ENCODE data around the gene TBX19.
A peak's percentile ranks its signal among the peaks of the same experiment; 100 is the strongest.

Gene TBX19

DNA sequence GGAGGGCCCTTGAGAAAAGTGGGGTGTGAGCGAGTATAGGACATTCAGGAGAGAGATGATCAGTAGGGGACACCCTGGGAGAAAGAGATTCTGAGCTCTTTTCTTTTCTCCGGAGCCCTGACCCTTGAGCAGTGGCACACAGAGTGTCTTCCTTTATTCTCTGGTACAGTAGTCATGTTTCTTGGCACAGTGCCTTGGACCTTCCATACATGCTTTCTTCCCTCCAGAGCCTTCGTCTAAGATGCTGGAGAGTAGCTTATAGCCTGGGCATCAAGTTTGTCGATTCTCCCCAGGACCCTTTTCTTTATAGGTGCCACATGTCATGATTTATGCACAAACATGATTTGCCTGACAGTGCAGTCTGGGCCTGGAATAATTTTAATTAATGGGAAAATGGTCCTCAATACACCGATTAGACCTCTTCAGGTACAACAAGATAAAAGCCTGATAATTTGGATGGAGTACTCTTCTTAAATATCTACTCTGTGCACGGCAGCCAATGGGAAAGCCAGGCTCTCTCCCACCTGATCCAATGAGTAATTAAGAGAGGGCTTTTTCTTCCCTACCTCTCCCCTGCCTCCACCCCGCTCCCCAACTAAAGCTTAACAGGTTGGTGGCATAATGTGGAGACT lies at the start of gene TBX19:
TBX19 (plus strand) TSS at position 582 of the 632 bp plus-strand sequence. CDS start 214 bp downstream, outside the sequence.
- no peak for DNase-seq

GRCh38 chr1:168234846-168235547 lies 45.7 kb upstream of the TBX19 start:
- DNase-seq: peak in 1 of 2 experiments; percentile 14

GRCh38 chr1:168235548-168235885 lies 45.2 kb upstream of the TBX19 start:
- DNase-seq: no peak

GRCh38 chr1:168235937-168236336 lies 44.7 kb upstream of the TBX19 start:
- no peak for DNase-seq

DNA sequence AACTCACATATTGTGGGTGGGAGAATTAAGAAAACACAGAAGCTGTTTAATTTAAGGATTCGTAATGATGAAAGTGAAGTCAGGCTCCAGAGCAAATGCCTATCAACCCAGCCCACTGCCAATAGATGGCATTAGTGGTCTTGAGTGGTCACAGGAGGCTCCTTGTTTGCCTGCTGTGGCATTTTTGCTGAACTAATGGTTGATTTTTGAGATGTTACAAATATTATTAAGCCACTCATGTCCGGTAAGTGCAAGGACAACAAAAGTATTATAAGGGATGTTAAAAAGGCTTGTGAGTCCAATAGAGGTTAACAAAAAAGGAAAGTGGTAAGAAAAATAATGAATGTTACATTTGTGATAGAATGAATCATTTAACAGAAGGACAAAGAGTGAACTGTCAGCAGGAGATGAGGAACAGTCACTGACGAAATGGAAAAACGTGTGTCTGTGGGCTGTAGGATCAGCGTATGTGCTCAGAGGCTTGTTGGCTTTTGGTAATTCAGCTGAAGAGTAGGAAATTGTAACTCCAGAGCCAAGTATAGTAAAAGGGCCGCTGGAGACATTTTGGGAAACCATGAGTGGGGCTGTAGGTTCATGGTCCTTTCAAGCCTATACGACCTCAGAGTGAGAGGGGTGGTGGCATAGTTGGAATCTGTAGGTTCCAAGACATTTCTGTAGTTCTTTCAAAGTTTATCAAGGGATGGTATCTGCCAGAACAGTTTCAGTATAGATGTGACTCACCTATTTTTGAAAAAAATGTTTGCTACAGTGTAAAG lies 43.7 kb upstream of the TBX19 start:
- no peak for DNase-seq

GRCh38 chr1:168243198-168243597 lies 37.5 kb upstream of the TBX19 start:
- no peak for DNase-seq

DNA sequence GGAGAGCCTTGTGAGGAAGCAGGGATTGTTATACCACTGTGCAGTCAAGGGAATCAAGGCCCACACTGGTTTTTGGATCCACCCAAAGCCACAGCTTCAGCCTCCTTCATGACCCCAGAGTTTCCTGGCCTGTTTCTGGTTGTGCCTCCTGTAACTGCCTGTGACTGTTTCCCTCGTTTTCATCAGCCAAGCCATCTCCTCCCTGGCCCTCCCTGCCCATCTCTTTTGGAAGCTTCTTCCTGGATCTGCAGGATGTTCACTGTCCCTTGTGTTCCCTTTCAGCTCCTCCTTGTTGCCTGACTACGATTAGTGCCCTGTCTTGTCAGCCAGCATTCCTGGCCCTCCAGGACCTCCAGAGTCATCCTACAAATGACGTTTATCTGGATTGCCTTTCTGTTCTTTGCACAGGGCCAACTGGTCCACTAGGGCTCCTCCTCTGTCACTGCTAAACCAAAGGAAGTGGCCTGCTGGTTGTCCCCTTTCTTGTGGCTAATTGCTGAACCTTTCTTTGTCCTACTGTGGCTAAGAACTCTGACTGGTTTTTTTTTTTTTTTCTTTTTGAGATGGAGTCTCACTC lies 37.0 kb upstream of the TBX19 start:
- no peak for DNase-seq

GRCh38 chr1:168245042-168245441 lies 35.6 kb upstream of the TBX19 start:
- no peak for DNase-seq

GRCh38 chr1:168246506-168246905 lies 34.2 kb upstream of the TBX19 start:
- no peak for DNase-seq

DNA sequence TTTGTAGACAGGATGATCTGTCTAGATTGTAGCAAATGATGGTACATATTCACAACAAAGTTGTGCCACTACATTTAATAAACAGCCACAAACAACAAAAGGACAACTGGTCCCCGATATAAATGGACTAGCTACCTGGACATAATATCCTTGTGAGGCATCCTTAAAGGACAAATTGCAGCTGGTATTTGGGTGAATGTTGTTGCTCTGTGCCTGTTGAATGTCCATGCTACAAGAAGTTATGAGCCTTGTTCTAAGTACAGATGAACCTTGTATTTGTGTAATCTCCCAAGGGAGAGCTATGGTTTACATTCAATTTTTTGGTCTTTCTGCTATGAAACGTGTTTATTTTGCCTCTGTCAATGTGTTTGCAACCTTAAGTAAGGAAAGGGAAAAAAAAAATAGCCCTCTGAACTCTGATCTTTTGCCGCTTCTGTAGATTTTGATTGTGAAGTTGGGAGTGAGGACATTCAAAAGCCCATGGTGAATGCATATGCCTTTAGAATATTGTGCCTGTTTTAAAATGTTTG lies 28.4 kb upstream of the TBX19 start:
- no peak for DNase-seq

- DNase-seq: no peak
Observed at GRCh38 chr1:168256164-168256563, 24.5 kb upstream of the TBX19 start.

DNA sequence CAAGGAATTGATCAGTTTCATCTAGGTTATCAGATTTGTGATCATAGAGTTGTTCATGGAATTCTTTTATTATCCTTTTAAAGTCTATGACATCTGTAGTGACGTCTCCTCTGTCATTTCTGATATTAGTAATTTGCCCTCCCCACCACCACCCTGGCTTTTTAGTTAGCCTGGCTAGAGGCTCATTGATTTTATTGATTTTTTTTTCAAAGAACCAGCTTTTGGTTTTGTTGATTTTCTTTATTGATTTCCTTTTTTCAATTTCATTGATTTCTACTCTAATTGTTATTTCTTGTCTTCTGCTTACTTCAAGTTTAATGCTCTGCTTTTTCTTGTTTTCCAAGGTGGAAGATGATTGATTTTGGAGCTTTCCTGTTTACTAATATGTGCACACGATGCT lies 23.3 kb upstream of the TBX19 start:
- DNase-seq: no peak

DNA sequence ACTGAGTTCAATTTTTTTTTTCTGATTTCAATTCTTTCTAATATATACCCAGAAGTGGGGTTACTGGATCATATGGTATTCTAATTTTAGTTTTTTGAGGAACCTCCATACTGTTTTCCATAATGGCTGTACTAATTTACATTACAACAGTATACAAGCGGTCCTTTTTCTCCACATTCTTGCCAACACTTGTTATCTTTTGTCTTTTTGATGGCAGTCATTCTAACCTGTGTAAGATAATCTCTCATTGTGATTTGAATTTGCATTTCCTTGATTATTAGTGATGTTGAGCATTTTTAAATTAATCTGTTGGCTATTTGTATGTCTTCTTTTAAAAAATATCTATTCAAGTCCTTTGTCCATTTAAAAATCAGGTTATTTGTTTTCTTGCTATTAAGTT lies 21.1 kb upstream of the TBX19 start:
- DNase-seq: no peak

DNA sequence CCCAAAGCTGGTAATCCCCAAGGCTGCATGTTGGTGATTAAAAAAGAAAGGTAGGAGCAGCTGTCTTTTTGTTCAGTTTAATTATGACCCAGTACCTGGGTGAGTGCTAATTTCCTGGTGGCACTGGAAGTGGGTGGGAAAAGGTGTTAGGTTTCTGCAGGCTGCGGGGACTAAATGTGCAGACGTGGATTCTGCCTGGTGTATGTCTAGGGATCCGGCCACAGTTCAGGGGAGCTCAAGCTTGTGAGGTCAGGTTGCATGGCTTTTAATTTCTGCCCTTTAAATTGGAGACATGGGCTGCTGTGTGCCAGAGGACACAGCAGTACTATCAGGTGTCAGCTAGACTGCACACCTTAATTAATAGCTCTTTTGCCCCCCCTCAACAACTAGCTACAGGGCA lies 20.3 kb upstream of the TBX19 start:
- no peak for DNase-seq

DNA sequence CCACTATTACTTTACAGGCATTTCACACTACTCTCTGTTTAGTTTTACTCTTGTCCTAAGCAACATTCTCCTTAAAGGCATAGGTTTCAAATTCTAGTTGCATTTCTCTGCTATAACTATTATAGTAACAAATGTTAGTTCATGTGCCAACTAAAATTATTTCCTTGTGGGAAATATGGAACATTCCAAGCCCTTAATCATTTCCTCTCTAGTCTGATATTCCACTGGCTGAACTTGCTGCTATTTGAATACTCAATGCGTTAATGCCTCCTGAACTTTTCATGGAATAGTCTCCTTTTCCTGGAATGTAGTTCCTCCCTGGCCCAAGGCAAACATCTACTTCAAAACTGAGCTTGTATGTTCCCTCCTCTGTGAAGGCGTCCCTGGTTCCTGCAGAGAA lies 19.3 kb upstream of the TBX19 start:
- DNase-seq: peak in 1 of 2 experiments; percentile 9

DNA sequence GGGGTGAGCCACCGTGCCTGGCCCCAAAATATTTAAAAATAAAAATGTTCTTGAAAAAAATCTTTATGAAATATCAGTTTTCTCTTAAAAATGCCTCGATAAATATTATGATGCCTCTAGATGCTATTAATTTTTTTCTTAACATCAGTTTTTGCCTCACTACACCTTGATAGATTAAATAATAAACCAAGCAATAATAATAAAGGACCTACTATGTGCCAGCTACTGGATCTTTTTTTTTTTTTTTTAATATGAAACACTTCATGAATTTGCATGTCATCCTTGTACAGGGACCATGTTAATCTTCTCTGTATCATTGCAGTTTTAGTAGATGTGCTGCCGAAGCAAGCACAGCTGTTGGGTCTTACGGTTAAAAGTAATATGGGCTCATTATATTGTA lies 17.5 kb upstream of the TBX19 start:
- DNase-seq: no peak

- DNase-seq: no peak
Observed at GRCh38 chr1:168264296-168264695, 16.4 kb upstream of the TBX19 start.

GRCh38 chr1:168265596-168265995 lies 15.1 kb upstream of the TBX19 start:
- no peak for DNase-seq

GRCh38 chr1:168266644-168267186 lies 14.0 kb upstream of the TBX19 start:
- no peak for DNase-seq

- DNase-seq: no peak
Observed at GRCh38 chr1:168271636-168272035, 9.0 kb upstream of the TBX19 start.

- no peak for DNase-seq
Observed at GRCh38 chr1:168273575-168273974, 7.1 kb upstream of the TBX19 start.

DNA sequence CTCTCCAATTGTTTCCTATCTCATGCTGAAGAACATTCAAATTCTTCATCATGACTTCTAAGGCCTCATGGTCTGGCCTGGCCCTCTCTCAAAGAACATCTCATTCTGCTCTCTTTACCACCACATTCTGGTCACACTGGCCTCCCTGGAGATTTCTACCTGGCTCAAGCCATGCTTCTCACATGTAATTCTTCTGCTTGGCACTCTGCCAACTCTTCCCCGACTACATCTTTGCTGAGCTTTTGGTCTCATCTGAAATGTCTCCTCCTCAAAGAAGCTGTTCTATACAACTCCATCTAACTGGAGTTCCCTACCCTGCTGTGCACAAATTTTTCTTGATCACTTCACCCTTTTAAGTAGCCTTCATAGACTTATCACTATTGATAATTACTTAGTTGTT lies 1.4 kb upstream of the TBX19 start:
- DNase-seq: no peak

Data from SW 1271 (cell line).